K562 (cell line): ENCODE measurements around the gene LSP1. TPM values are rescaled to one million over a fixed set of nuclear protein-coding genes. Genes with fewer than 3 reads are reported as not detected.

Experiments used
- ATAC-seq: fragments of 200-7000 bp; cut with Tn5 transposase; 3 replicates; pipeline ENCODE4 v1.9.1; 2020; ENCODE audit warnings: moderate library complexity
- BruUV-seq: library from RNA; stranded (reverse); fragments of 400-500 nt; replicated peaks from 2 replicates; lab custom pipeline; 2021; lab: Mats Ljungman, UMichigan
- CTCF ChIA-PET: fragments of 300-600 bp; formaldehyde crosslinking; extraction: SDS; loops from one replicate; lab custom pipeline; 2021; ENCODE audit warnings: low intra/inter-chr PET ratio; lab: Yijun Ruan, JAX
- POLR2A ChIA-PET: fragments of 300-600, 350-650 bp; sonication (Branson Sonifier 250); formaldehyde crosslinking; extraction: SDS; loops from one replicate; lab custom pipeline; 2021; ENCODE audit warnings: antibody characterized with exemption, inconsistent platforms; lab: Yijun Ruan, JAX
- DNase-seq, 4 experiments: peaks; one replicate each; pipeline versions ENCODE4 v3.0.0 to v3.0.0-alpha.2; 2011 to 2018; ENCODE audit warnings: low spot score in 3 of 4, mixed read lengths in 3 of 4; ENCODE audit errors: extremely low read depth in 1 of 4
- FAIRE-seq: peaks from 2 replicates; lab custom pipeline; 2011; peaks lifted over from hg19 to GRCh38; lab: Jason Lieb, UNC
- H2AFZ ChIP-seq: 2 replicates; pipeline ENCODE4 v1.6.0; 2011; ENCODE audit warnings: low read depth, low read length, control low read depth, inconsistent platforms
- H3K27ac ChIP-seq: fragments of 200-600 bp; 3 replicates; pipeline ENCODE4 v1.8.0; 2011; ENCODE audit warnings: low read depth, mild to moderate bottlenecking, control low read depth, inconsistent platforms, low read length, moderate library complexity, mixed read lengths; ENCODE audit errors: extremely low read depth
- H3K27me3 ChIP-seq, 2 experiments: fragments of 300-600 bp in 1 of 2; 2 replicates in 1 of 2; 3 replicates in 1 of 2; pipeline versions ENCODE4 v1.6.0 to v1.8.0; 2011; ENCODE audit warnings: inconsistent platforms in 2 of 2, low read length in 2 of 2, mild to moderate bottlenecking in 1 of 2, mixed read lengths in 1 of 2, moderate library complexity in 1 of 2; ENCODE audit not compliant: control insufficient read depth in 2 of 2, insufficient read depth in 2 of 2
- H3K36me3 ChIP-seq: fragments of 300-600 bp; 3 replicates; pipeline ENCODE4 v1.8.0; 2011; ENCODE audit warnings: mild to moderate bottlenecking, low read length, inconsistent platforms; ENCODE audit not compliant: control insufficient read depth, insufficient read depth
- H3K4me1 ChIP-seq, 2 experiments: fragments of 200-600 bp in 1 of 2; replicated peaks in 1 of 2; 2 replicates in 1 of 2; 3 replicates in 1 of 2; pipeline versions ENCODE4 v1.5.1 to v1.8.0; 2011; ENCODE audit warnings: inconsistent platforms in 2 of 2, low read length in 2 of 2, mild to moderate bottlenecking in 1 of 2, mixed read lengths in 1 of 2, moderate library complexity in 1 of 2; ENCODE audit not compliant: control insufficient read depth in 2 of 2, insufficient read depth in 2 of 2
- H3K4me2 ChIP-seq: 2 replicates; pipeline ENCODE4 v1.6.1; 2011; ENCODE audit warnings: low read length, control low read depth, inconsistent platforms, mixed read lengths; ENCODE audit not compliant: insufficient read depth
- H3K4me3 ChIP-seq: fragments of 200-600 bp; sonication (generic), shearing (Covaris generic); 2 replicates; pipeline ENCODE4 v1.5.1; 2016; ENCODE audit warnings: control low read depth, inconsistent platforms
- H3K79me2 ChIP-seq: fragments of 200-600 bp; 3 replicates; pipeline ENCODE4 v1.8.0; 2011; ENCODE audit warnings: low read length, inconsistent platforms; ENCODE audit not compliant: control insufficient read depth, insufficient read depth
- H3K9ac ChIP-seq, 2 experiments: 2 replicates each; pipeline versions ENCODE4 v1.6.0 to v1.6.1; 2011; ENCODE audit warnings: low read depth in 2 of 2, low read length in 2 of 2, control low read depth in 1 of 2, inconsistent platforms in 1 of 2, mild to moderate bottlenecking in 1 of 2, mixed read lengths in 1 of 2; ENCODE audit not compliant: insufficient read depth in 1 of 2
- H3K9me1 ChIP-seq: one replicate; pipeline ENCODE4 v1.6.0; 2011; ENCODE audit warnings: inconsistent platforms, mild to moderate bottlenecking, low read length, moderate library complexity; ENCODE audit not compliant: control insufficient read depth, insufficient read depth
- H3K9me3 ChIP-seq: replicated peaks from 2 replicates; pipeline ENCODE4 v1.5.1; 2011; ENCODE audit warnings: low read depth, low read length, inconsistent platforms; ENCODE audit not compliant: control insufficient read depth, insufficient read depth
- H4K20me1 ChIP-seq: replicated peaks from 2 replicates; pipeline ENCODE4 v1.6.1; 2011; ENCODE audit warnings: low read length, inconsistent platforms, mixed read lengths; ENCODE audit not compliant: control insufficient read depth, insufficient read depth
- ATF2 ChIP-seq: sonication (generic); formaldehyde crosslinking; IDR thresholded peaks from 2 replicates; pipeline ENCODE4 v1.8.1; 2022; ENCODE audit warnings: missing genetic modification reagents
- BRF1 ChIP-seq: IDR thresholded peaks from 3 replicates; pipeline ENCODE4 v1.6.1; 2011; ENCODE audit warnings: borderline replicate concordance, mild to moderate bottlenecking; ENCODE audit not compliant: insufficient read length; ENCODE audit errors: extremely low read depth
- GATAD2A ChIP-seq: fragments of 450-650 bp; IDR thresholded peaks from 2 replicates; pipeline ENCODE4 v1.6.1; 2017
- PTTG1 ChIP-seq: fragments of 450-650 bp; IDR thresholded peaks from 2 replicates; pipeline ENCODE4 v1.6.1; 2016; ENCODE audit warnings: low read depth, mild to moderate bottlenecking, missing genetic modification characterization, missing compliant biosample characterization
- ZEB2 ChIP-seq: fragments of 450-650 bp; IDR thresholded peaks from 2 replicates; pipeline ENCODE4 v1.6.1; 2016
- WGBS: fragments of 100-300 bp; shearing (Covaris generic); methylation state at CpG from one replicate; pipeline ENCODE4 v1.1.6; 2016; ENCODE audit warnings: low coverage, mixed read lengths; ENCODE audit not compliant: insufficient coverage; ENCODE audit errors: missing lambda C conversion rate; 5-methylcytosine and 5-hydroxymethylcytosine counted together
- in situ Hi-C: fragments of 300-500 bp; cut with MboI; formaldehyde crosslinking; loops from 4 replicates; pipeline ENCODE4 v1.15.0; 2018; ENCODE audit warnings: inconsistent platforms, mixed read lengths
- intact Hi-C: fragments of 100-400 bp; cut with micrococcal nuclease; formaldehyde crosslinking; loops from 2 replicates; pipeline ENCODE4 v1.14.2; 2022
- polyA plus RNA-seq, 8 experiments: library from polyadenylated mRNA; depleted of rRNA in 4 of 8; stranded (reverse) in 5 of 8; unstranded in 3 of 8; fragments of >200 nt; fragmentation: Nextera tagmentation in 2 of 8; fragmentation: Illumina TruSeq in 1 of 8; extraction: Ambion mirVana in 2 of 8; extraction: Trizol in 1 of 8; gene quantifications; 2 replicates each; pipeline versions ENCODE4 v1.2.1 to v1.2.3, GENCODE V29; 2011 to 2014; ENCODE audit warnings: inconsistent platforms in 1 of 8, missing spikeins in 1 of 8
- total RNA-seq, 7 experiments: library from RNA; depleted of rRNA in 6 of 7; stranded (reverse); fragments of >200 nt in 6 of 7; fragmentation: Illumina TruSeq in 2 of 7; extraction: Trizol in 2 of 7; gene quantifications; 2 replicates each; pipeline versions ENCODE4 v1.2.1 to v1.2.3, GENCODE V29; 2011 to 2021; ENCODE audit warnings: low replicate concordance in 1 of 7

Gene LSP1
- total and polyA plus RNA-seq, 9 of the 15 experiments (the other 6 are each of a cell fraction or from before 2014, with no cell fraction given): 0.08 to 2.9 (median 0.65) TPM; not detected in 2

GRCh38 chr11:1819074-1819473 is 33.8 kb upstream of the LSP1 start:
- H3K9me3 ChIP-seq: no peaks in the 10 kb centered on the region
- TF ChIP-seq ZEB2: no peak
- no peak for TF ChIP-seq BRF1
- no peak for TF ChIP-seq ATF2 (CRISPR knock-in tag)
- no peak for TF ChIP-seq GATAD2A
- no peak for TF ChIP-seq PTTG1 (tag)
- ATAC-seq (no peak), FAIRE-seq (no peak), DNase-seq (no peak)
- H3K4me3 ChIP-seq: no peak overlapping the region
- no peak overlapping the region for H2AFZ ChIP-seq
- intact Hi-C loops (no loop called here), in situ Hi-C loops (no loop called here)
- no peaks in the 10 kb centered on the region for H3K9me1 ChIP-seq
- H3K4me2 ChIP-seq: no peak overlapping the region
- H3K27ac ChIP-seq: no peak overlapping the region
- no peaks in the 10 kb centered on the region for H3K79me2 ChIP-seq
- no peak overlapping the region for H3K9ac ChIP-seq
- no peaks in the 10 kb centered on the region for H3K36me3 ChIP-seq
- H3K4me1 ChIP-seq: peaks cover 0 to 4% of the 10 kb centered on the region in 2 experiments; a peak in 1 of 5 replicates
- peaks cover 9 to 27% of the 10 kb centered on the region in 2 experiments; a peak in 3 of 5 replicates for H3K27me3 ChIP-seq
- H4K20me1 ChIP-seq: no peaks in the 10 kb centered on the region
- ChIA-PET POLR2A (interaction anchor here (0.7 kb wide), 1 partner anchor 253 kb away, joined by 3 read pairs; no protein-coding TSS in a partner anchor), CTCF (no interaction called here)
- BruUV-seq: no TSS peak
- WGBS: 0% methylated on average over 2 of the region's 3 CpGs
